ENCODE results near the gene RPS6KA5.

RPS6KA5 gene

GRCh38 chr14:90938615-90939014 lies 121.8 kb downstream of the RPS6KA5 start:
- no peak for DNase-seq (ENCODE audit: low read depth)

- no peak for DNase-seq (ENCODE audit: low read depth)
These were observed 123.5 kb downstream of the RPS6KA5 start for GRCh38 chr14:90936757-90937440.

GRCh38 chr14:90924621-90925340 lies 135.7 kb downstream of the RPS6KA5 start:
- no peak for DNase-seq (ENCODE audit: low read depth)

- no peak for DNase-seq (ENCODE audit: low read depth)
These were observed 138.3 kb downstream of the RPS6KA5 start for GRCh38 chr14:90922141-90922540.

- no peak for DNase-seq (ENCODE audit: low read depth)
These were observed 149.3 kb downstream of the RPS6KA5 start for GRCh38 chr14:90911121-90911520.

GRCh38 chr14:90907178-90907577 lies 153.3 kb downstream of the RPS6KA5 start:
- no peak for DNase-seq (ENCODE audit: low read depth)

GRCh38 chr14:90905531-90905930 lies 154.9 kb downstream of the RPS6KA5 start:
- DNase-seq (ENCODE audit: low read depth) = no peak

- DNase-seq (ENCODE audit: low read depth) = peak; percentile 15
These were observed 157.3 kb downstream of the RPS6KA5 start for GRCh38 chr14:90903101-90903500.

- DNase-seq (ENCODE audit: low read depth) = no peak
These were observed 159.9 kb downstream of the RPS6KA5 start for GRCh38 chr14:90900476-90901083.

- DNase-seq (ENCODE audit: low read depth) = no peak
These were observed 163.4 kb downstream of the RPS6KA5 start for GRCh38 chr14:90897022-90897421.

GRCh38 chr14:90894241-90894640 lies 166.2 kb downstream of the RPS6KA5 start:
- DNase-seq (ENCODE audit: low read depth) = no peak

GRCh38 chr14:90893510-90893909 lies 166.9 kb downstream of the RPS6KA5 start:
- DNase-seq (ENCODE audit: low read depth) = no peak

- DNase-seq (ENCODE audit: low read depth) = no peak
These were observed 167.5 kb downstream of the RPS6KA5 start for GRCh38 chr14:90892970-90893369.

GRCh38 chr14:90891326-90891725 lies 169.1 kb downstream of the RPS6KA5 start:
- no peak for DNase-seq (ENCODE audit: low read depth)

- DNase-seq (ENCODE audit: low read depth) = no peak
These were observed 170.0 kb downstream of the RPS6KA5 start for GRCh38 chr14:90890322-90891020.

- DNase-seq (ENCODE audit: low read depth) = no peak
These were observed 174.1 kb downstream of the RPS6KA5 start for GRCh38 chr14:90886297-90886815.

GRCh38 chr14:90883782-90884181 lies 176.7 kb downstream of the RPS6KA5 start:
- no peak for DNase-seq (ENCODE audit: low read depth)

- DNase-seq (ENCODE audit: low read depth) = no peak
These were observed 177.2 kb downstream of the RPS6KA5 start for GRCh38 chr14:90883197-90883596.

- DNase-seq (ENCODE audit: low read depth) = no peak
These were observed 180.2 kb downstream of the RPS6KA5 start for GRCh38 chr14:90880282-90880681.

GRCh38 chr14:90874599-90874998 lies 185.8 kb downstream of the RPS6KA5 start:
- no peak for DNase-seq (ENCODE audit: low read depth)

- no peak for DNase-seq (ENCODE audit: low read depth)
These were observed 188.7 kb downstream of the RPS6KA5 start for GRCh38 chr14:90871605-90872233.
